Measurements from ENCODE around the gene SLC11A2.

SLC11A2 gene

GRCh38 chr12:50979369-50980052, 46.7 kb downstream of the SLC11A2 start:
- DNase-seq (ENCODE audit: extremely low spot score), result no peak
- POLR2A ChIA-PET, result interaction anchor here (1.5 kb wide), 1 partner anchor 51 kb away, joined by 3 read pairs; no protein-coding TSS in a partner anchor
- CTCF ChIA-PET, result no interaction called here
- TF ChIP-seq BHLHE40 (IDR thresholded peaks at IDR 0.05; ENCODE audit: borderline replicate concordance) (no peak), L3MBTL2 (conservative IDR thresholded peaks at IDR 0.05) (no peak), FOXA1 (IDR thresholded peaks at IDR 0.05) (no peak), ELF4 (IDR thresholded peaks at IDR 0.05) (no peak), HDGF (IDR thresholded peaks at IDR 0.05; ENCODE audit: borderline replicate concordance) (no peak), FOXK2 (IDR thresholded peaks at IDR 0.05) (no peak), NFRKB (IDR thresholded peaks at IDR 0.05) (no peak), CTBP1 (IDR thresholded peaks at IDR 0.05; ENCODE audit: borderline replicate concordance) (no peak)

- CTCF ChIA-PET, result no interaction called here
- TF ChIP-seq SP1 (IDR thresholded peaks at IDR 0.05) (no peak), NFRKB (IDR thresholded peaks at IDR 0.05) (no peak), L3MBTL2 (conservative IDR thresholded peaks at IDR 0.05) (no peak), TARDBP (IDR thresholded peaks at IDR 0.05) (no peak), BHLHE40 (IDR thresholded peaks at IDR 0.05; ENCODE audit: borderline replicate concordance) (no peak), LEF1 (IDR thresholded peaks at IDR 0.05; ENCODE audit: borderline replicate concordance) (no peak), ZNF384 (IDR thresholded peaks at IDR 0.05) (no peak), SUZ12 (IDR thresholded peaks at IDR 0.05) (no peak), ELF4 (IDR thresholded peaks at IDR 0.05) (no peak), CTBP1 (IDR thresholded peaks at IDR 0.05; ENCODE audit: borderline replicate concordance) (no peak), HDGF (IDR thresholded peaks at IDR 0.05; ENCODE audit: borderline replicate concordance) (no peak), ARNT (IDR thresholded peaks at IDR 0.05) (no peak), FOXM1 (IDR thresholded peaks at IDR 0.05; ENCODE audit: borderline replicate concordance) (no peak), PKNOX1 (IDR thresholded peaks at IDR 0.05) (no peak), FOXK2 (IDR thresholded peaks at IDR 0.05) (no peak), FOXA1 (IDR thresholded peaks at IDR 0.05) (no peak)
- POLR2A ChIA-PET, result no interaction called here
- no peak for DNase-seq (ENCODE audit: extremely low spot score)
Measured at GRCh38 chr12:50971946-50972345, 54.2 kb downstream of the SLC11A2 start.

GRCh38 chr12:50964432-50964831, 61.8 kb downstream of the SLC11A2 start:
- CTCF ChIA-PET, result no interaction called here
- POLR2A ChIA-PET, result no interaction called here
- TF ChIP-seq ZNF384 (IDR thresholded peaks at IDR 0.05), result no peak
- TF ChIP-seq PKNOX1 (IDR thresholded peaks at IDR 0.05), result no peak
- no peak for TF ChIP-seq FOXM1 (IDR thresholded peaks at IDR 0.05; ENCODE audit: borderline replicate concordance)
- no peak for TF ChIP-seq CTBP1 (IDR thresholded peaks at IDR 0.05; ENCODE audit: borderline replicate concordance)
- TF ChIP-seq TARDBP (IDR thresholded peaks at IDR 0.05), result no peak
- no peak for TF ChIP-seq ELF4 (IDR thresholded peaks at IDR 0.05)
- TF ChIP-seq SP1 (IDR thresholded peaks at IDR 0.05), result no peak
- no peak for TF ChIP-seq SUZ12 (IDR thresholded peaks at IDR 0.05)
- DNase-seq (ENCODE audit: extremely low spot score), result no peak

GRCh38 chr12:50961708-50962107, 64.5 kb downstream of the SLC11A2 start:
- no peak for DNase-seq (ENCODE audit: extremely low spot score)
- no peak for TF ChIP-seq BHLHE40 (IDR thresholded peaks at IDR 0.05; ENCODE audit: borderline replicate concordance)
- no peak for TF ChIP-seq TARDBP (IDR thresholded peaks at IDR 0.05)
- no peak for TF ChIP-seq SP1 (IDR thresholded peaks at IDR 0.05)
- TF ChIP-seq FOXK2 (IDR thresholded peaks at IDR 0.05), result no peak
- TF ChIP-seq ELF4 (IDR thresholded peaks at IDR 0.05), result no peak
- TF ChIP-seq ARNT (IDR thresholded peaks at IDR 0.05), result no peak
- no peak for TF ChIP-seq PKNOX1 (IDR thresholded peaks at IDR 0.05)
- no peak for TF ChIP-seq FOXM1 (IDR thresholded peaks at IDR 0.05; ENCODE audit: borderline replicate concordance)
- no peak for TF ChIP-seq HDGF (IDR thresholded peaks at IDR 0.05; ENCODE audit: borderline replicate concordance)
- TF ChIP-seq CTBP1 (IDR thresholded peaks at IDR 0.05; ENCODE audit: borderline replicate concordance), result no peak
- TF ChIP-seq L3MBTL2 (conservative IDR thresholded peaks at IDR 0.05), result no peak
- no peak for TF ChIP-seq ZNF384 (IDR thresholded peaks at IDR 0.05)
- ChIA-PET POLR2A (no interaction called here), CTCF (no interaction called here)

- DNase-seq (ENCODE audit: extremely low spot score), result no peak
- no peak for TF ChIP-seq HDGF (IDR thresholded peaks at IDR 0.05; ENCODE audit: borderline replicate concordance)
- no peak for TF ChIP-seq L3MBTL2 (conservative IDR thresholded peaks at IDR 0.05)
- no peak for TF ChIP-seq NFRKB (IDR thresholded peaks at IDR 0.05)
- no peak for TF ChIP-seq ARNT (IDR thresholded peaks at IDR 0.05)
- no peak for TF ChIP-seq BHLHE40 (IDR thresholded peaks at IDR 0.05; ENCODE audit: borderline replicate concordance)
- TF ChIP-seq CTBP1 (IDR thresholded peaks at IDR 0.05; ENCODE audit: borderline replicate concordance), result no peak
- TF ChIP-seq PKNOX1 (IDR thresholded peaks at IDR 0.05), result no peak
- TF ChIP-seq FOXM1 (IDR thresholded peaks at IDR 0.05; ENCODE audit: borderline replicate concordance), result no peak
- CTCF ChIA-PET, result no interaction called here
- POLR2A ChIA-PET, result no interaction called here
Measured at GRCh38 chr12:50960130-50960529, 66.1 kb downstream of the SLC11A2 start.

GRCh38 chr12:50955697-50956096, 70.5 kb downstream of the SLC11A2 start:
- DNase-seq (ENCODE audit: extremely low spot score), result no peak
- ChIA-PET CTCF (no interaction called here), POLR2A (no interaction called here)
- TF ChIP-seq TARDBP (IDR thresholded peaks at IDR 0.05), result no peak
- TF ChIP-seq SUZ12 (IDR thresholded peaks at IDR 0.05), result no peak
- TF ChIP-seq FOXK2 (IDR thresholded peaks at IDR 0.05), result no peak
- no peak for TF ChIP-seq HDGF (IDR thresholded peaks at IDR 0.05; ENCODE audit: borderline replicate concordance)
- TF ChIP-seq ZNF384 (IDR thresholded peaks at IDR 0.05), result no peak
- no peak for TF ChIP-seq LEF1 (IDR thresholded peaks at IDR 0.05; ENCODE audit: borderline replicate concordance)
- no peak for TF ChIP-seq ELF4 (IDR thresholded peaks at IDR 0.05)
- TF ChIP-seq L3MBTL2 (conservative IDR thresholded peaks at IDR 0.05), result no peak
- no peak for TF ChIP-seq FOXM1 (IDR thresholded peaks at IDR 0.05; ENCODE audit: borderline replicate concordance)

All from HEK293T (cell line).